Loucy (cell line): ENCODE data around the gene AMOTL2.

Source experiments
- H2AFZ ChIP-seq: fragments of 200-600 bp; sonication (generic); 2 replicates; pipeline ENCODE4 v1.6.0; 2016; ENCODE audit warnings: antibody characterized with exemption, mild to moderate bottlenecking, low read length, moderate library complexity
- H3F3A ChIP-seq: fragments of 200-600 bp; 2 replicates; pipeline ENCODE4 v1.6.0; 2016; ENCODE audit warnings: antibody characterized with exemption, low read depth, mild to moderate bottlenecking
- H3K27me3 ChIP-seq: fragments of 200-600 bp; sonication (generic); 2 replicates; pipeline ENCODE4 v1.6.1; 2014; ENCODE audit warnings: low read length, mild to moderate bottlenecking; ENCODE audit not compliant: insufficient read depth, poor library complexity, severe bottlenecking
- H3K36me3 ChIP-seq: fragments of 200-600 bp; sonication (generic); 2 replicates; pipeline ENCODE4 v1.6.1; 2016; ENCODE audit warnings: low read length; ENCODE audit not compliant: insufficient read depth
- H3K4me1 ChIP-seq: fragments of 200-600 bp; sonication (generic); 2 replicates; pipeline ENCODE4 v1.5.1; 2014; ENCODE audit warnings: low read length, mild to moderate bottlenecking; ENCODE audit not compliant: insufficient read depth, poor library complexity, severe bottlenecking
- H3K4me2 ChIP-seq: fragments of 200-600 bp; sonication (generic); 2 replicates; pipeline ENCODE4 v1.6.0; 2014; ENCODE audit warnings: antibody characterized with exemption, low read length, low read depth, mild to moderate bottlenecking; ENCODE audit not compliant: poor library complexity, severe bottlenecking
- H3K4me3 ChIP-seq: fragments of 200-600 bp; sonication (generic); 2 replicates; pipeline ENCODE4 v1.5.1; 2014; ENCODE audit warnings: low read length, mild to moderate bottlenecking, mixed read lengths; ENCODE audit not compliant: poor library complexity, severe bottlenecking
- H3K79me2 ChIP-seq: fragments of 200-600 bp; sonication (generic); 2 replicates; pipeline ENCODE4 v1.6.1; 2014; ENCODE audit warnings: low read length; ENCODE audit not compliant: insufficient read depth
- H3K9ac ChIP-seq: fragments of 200-600 bp; sonication (generic); 2 replicates; pipeline ENCODE4 v1.6.0; 2014; ENCODE audit warnings: mild to moderate bottlenecking, low read depth, low read length, moderate library complexity; ENCODE audit not compliant: poor library complexity, severe bottlenecking
- H3K9me2 ChIP-seq: fragments of 200-600 bp; sonication (generic); replicated peaks from 2 replicates; pipeline ENCODE4 v1.6.1; 2016; ENCODE audit warnings: low read depth, low read length, mixed read lengths
- H3K9me3 ChIP-seq: fragments of 200-600 bp; sonication (generic); 2 replicates; pipeline ENCODE4 v1.6.1; 2014; ENCODE audit warnings: mild to moderate bottlenecking, antibody characterized with exemption, low read length, low read depth; ENCODE audit not compliant: insufficient read depth
- H4K20me1 ChIP-seq: fragments of 200-600 bp; sonication (generic); 2 replicates; pipeline ENCODE4 v1.6.0; 2014; ENCODE audit warnings: antibody characterized with exemption, low read length, mild to moderate bottlenecking; ENCODE audit not compliant: insufficient read depth, poor library complexity, severe bottlenecking
- CTCF ChIP-seq: fragments of 200-600 bp; sonication (generic); conservative IDR thresholded peaks from 2 replicates; pipeline ENCODE4 v1.5.1; 2014; ENCODE audit warnings: mild to moderate bottlenecking, antibody characterized with exemption, low read length
- EZH2phosphoT487 ChIP-seq: fragments of 200-600 bp; IDR thresholded peaks from 2 replicates; pipeline ENCODE4 v1.6.1; 2018; ENCODE audit warnings: antibody characterized with exemption, mild to moderate bottlenecking, moderate library complexity, borderline replicate concordance

The AMOTL2 gene

GRCh38 chr3:134392336-134392983 lies 18.2 kb upstream of the AMOTL2 start:
- no peaks in the 10 kb centered on the region for H3K79me2 ChIP-seq
- H2AFZ ChIP-seq, result no peak overlapping the region
- H3K9me2 ChIP-seq, result no peaks in the 10 kb centered on the region
- no peak overlapping the region for H3K4me3 ChIP-seq
- H3K4me2 ChIP-seq, result no peak overlapping the region
- H4K20me1 ChIP-seq, result no peaks in the 10 kb centered on the region
- no peaks in the 10 kb centered on the region for H3K36me3 ChIP-seq
- no peaks in the 10 kb centered on the region for H3F3A ChIP-seq
- H3K9ac ChIP-seq, result no peak overlapping the region
- no peaks in the 10 kb centered on the region for H3K4me1 ChIP-seq
- H3K27me3 ChIP-seq, result no peaks in the 10 kb centered on the region
- H3K9me3 ChIP-seq, result no peaks in the 10 kb centered on the region
- no peak for TF ChIP-seq CTCF
- TF ChIP-seq EZH2phosphoT487, result no peak

- no peaks in the 10 kb centered on the region for H3K4me1 ChIP-seq
- H3K9me3 ChIP-seq, result no peaks in the 10 kb centered on the region
- H4K20me1 ChIP-seq, result no peaks in the 10 kb centered on the region
- no peaks in the 10 kb centered on the region for H3K9me2 ChIP-seq
- no peaks in the 10 kb centered on the region for H3K79me2 ChIP-seq
- no peak overlapping the region for H3K9ac ChIP-seq
- H3K4me3 ChIP-seq, result no peak overlapping the region
- TF ChIP-seq CTCF, result no peak
- TF ChIP-seq EZH2phosphoT487, result no peak
- no peaks in the 10 kb centered on the region for H3K27me3 ChIP-seq
- no peak overlapping the region for H2AFZ ChIP-seq
- no peak overlapping the region for H3K4me2 ChIP-seq
- no peaks in the 10 kb centered on the region for H3F3A ChIP-seq
- no peaks in the 10 kb centered on the region for H3K36me3 ChIP-seq
Observed at GRCh38 chr3:134389865-134390264, 15.6 kb upstream of the AMOTL2 start.

GRCh38 chr3:134388788-134389485 lies 14.7 kb upstream of the AMOTL2 start:
- TF ChIP-seq EZH2phosphoT487 (no peak), CTCF (no peak)
- H2AFZ ChIP-seq, result 0 out of 2 replicates have a peak overlapping the region, but pooled peaks have one; percentile 20
- no peaks in the 10 kb centered on the region for H3K79me2 ChIP-seq
- H3K9ac ChIP-seq, result no peak overlapping the region
- no peak overlapping the region for H3K4me3 ChIP-seq
- H3K4me1 ChIP-seq, result no peaks in the 10 kb centered on the region
- H3K27me3 ChIP-seq, result no peaks in the 10 kb centered on the region
- no peak overlapping the region for H3K4me2 ChIP-seq
- no peaks in the 10 kb centered on the region for H3K36me3 ChIP-seq
- H3F3A ChIP-seq, result no peaks in the 10 kb centered on the region
- no peaks in the 10 kb centered on the region for H3K9me3 ChIP-seq
- no peaks in the 10 kb centered on the region for H4K20me1 ChIP-seq
- H3K9me2 ChIP-seq, result no peaks in the 10 kb centered on the region
